MM.1S (cell line): ENCODE data around the gene FBLN2.

ENCODE experiments used
- CTCF ChIP-seq: fragments of 300-600 bp; sonication (generic); IDR thresholded peaks from 2 replicates; pipeline ENCODE4 v1.5.1; 2016; ENCODE audit warnings: antibody characterized with exemption, low read length, mixed read lengths
- EZH2 ChIP-seq: fragments of 300-600 bp; sonication (generic); optimal IDR thresholded peaks from 2 replicates; pipeline ENCODE3; 2017; ENCODE audit warnings: low read depth, mild to moderate bottlenecking, antibody characterized with exemption, low read length, mixed read lengths
- EZH2phosphoT487 ChIP-seq: fragments of 300-600 bp; sonication (generic); IDR thresholded peaks from 2 replicates; pipeline ENCODE4 v1.6.1; 2018; ENCODE audit warnings: antibody characterized with exemption, low read length

GRCh38 chr3:13666781-13667709, 118.1 kb downstream of the FBLN2 start:
- TF ChIP-seq CTCF (no peak), EZH2 (no peak), EZH2phosphoT487 (no peak)
